Suprapubic skin (tissue), 4 donors: ENCODE results near the gene TOR1A.
"Not testable (repeated sequence)": the region's sequence is repeated elsewhere in the genome, so short reads cannot be mapped to it uniquely, and the experiment has no call there.

Experiments
- EP300 ChIP-seq: sonication (generic); formaldehyde crosslinking; IDR thresholded peaks from one replicate; pipeline ENCODE4 v1.6.1; 2017; ENCODE audit warnings: antibody characterized with exemption
- POLR2A ChIP-seq, 2 donors: fragments of 450-650 bp; IDR thresholded peaks; one replicate each; pipeline ENCODE4 v1.6.1; 2017; ENCODE audit warnings: antibody characterized with exemption in 2 of 2, mild to moderate bottlenecking in 2 of 2, moderate library complexity in 2 of 2
- POLR2AphosphoS5 ChIP-seq, 3 donors: sonication (generic); formaldehyde crosslinking; IDR thresholded peaks; one replicate each; pipeline ENCODE4 v1.6.1; 2017; ENCODE audit warnings: antibody characterized with exemption in 3 of 3
- TF ChIP-seq, protein P1 (sequence below), 2 donors: fragments of 200-600 bp in 1 of 2; fragments of 450-650 bp in 1 of 2; sonication (generic) in 1 of 2; IDR thresholded peaks; one replicate each; pipeline ENCODE4 v1.5.1; 2016 to 2019; ENCODE audit warnings: antibody characterized with exemption in 2 of 2, mild to moderate bottlenecking in 1 of 2, moderate library complexity in 1 of 2

DNA sequence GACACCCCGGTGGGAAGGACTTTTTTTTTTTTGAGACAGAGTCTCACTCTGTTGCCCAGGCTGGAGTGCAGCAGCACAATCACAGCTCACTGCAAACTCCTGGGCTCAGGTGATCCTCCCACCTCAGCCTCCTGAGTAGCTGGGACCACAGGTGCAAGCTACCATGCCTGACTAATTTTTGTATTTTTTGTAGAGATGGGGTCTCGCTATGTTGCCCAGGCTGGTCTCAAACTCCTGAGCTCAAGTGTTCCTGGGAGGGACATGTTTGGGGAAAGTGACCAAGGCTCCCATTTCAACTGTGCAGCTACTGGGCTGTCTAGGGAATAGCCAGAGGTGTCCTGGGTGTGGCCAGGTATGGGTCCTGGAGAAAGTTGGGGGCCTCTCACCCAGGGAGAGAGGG, 27.9 kb downstream of the TOR1A start:
- TF ChIP-seq, protein P1, sequence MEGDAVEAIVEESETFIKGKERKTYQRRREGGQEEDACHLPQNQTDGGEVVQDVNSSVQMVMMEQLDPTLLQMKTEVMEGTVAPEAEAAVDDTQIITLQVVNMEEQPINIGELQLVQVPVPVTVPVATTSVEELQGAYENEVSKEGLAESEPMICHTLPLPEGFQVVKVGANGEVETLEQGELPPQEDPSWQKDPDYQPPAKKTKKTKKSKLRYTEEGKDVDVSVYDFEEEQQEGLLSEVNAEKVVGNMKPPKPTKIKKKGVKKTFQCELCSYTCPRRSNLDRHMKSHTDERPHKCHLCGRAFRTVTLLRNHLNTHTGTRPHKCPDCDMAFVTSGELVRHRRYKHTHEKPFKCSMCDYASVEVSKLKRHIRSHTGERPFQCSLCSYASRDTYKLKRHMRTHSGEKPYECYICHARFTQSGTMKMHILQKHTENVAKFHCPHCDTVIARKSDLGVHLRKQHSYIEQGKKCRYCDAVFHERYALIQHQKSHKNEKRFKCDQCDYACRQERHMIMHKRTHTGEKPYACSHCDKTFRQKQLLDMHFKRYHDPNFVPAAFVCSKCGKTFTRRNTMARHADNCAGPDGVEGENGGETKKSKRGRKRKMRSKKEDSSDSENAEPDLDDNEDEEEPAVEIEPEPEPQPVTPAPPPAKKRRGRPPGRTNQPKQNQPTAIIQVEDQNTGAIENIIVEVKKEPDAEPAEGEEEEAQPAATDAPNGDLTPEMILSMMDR (IDR thresholded peaks at IDR 0.05), result not testable (repeated sequence)
- not testable (repeated sequence) for TF ChIP-seq EP300; POLR2A (IDR thresholded peaks at IDR 0.05); POLR2AphosphoS5 (IDR thresholded peaks at IDR 0.05)
